Muscle layer of duodenum (tissue), 2 donors: Measurements from ENCODE around the gene MANBA.

Experiments used
- H3K27ac ChIP-seq: one replicate; pipeline ENCODE4 v1.7.0; 2013; ENCODE audit warnings: mild to moderate bottlenecking, low read length
- H3K27me3 ChIP-seq: one replicate; pipeline ENCODE4 v1.7.0; 2013; ENCODE audit warnings: low read depth, mild to moderate bottlenecking, control low read depth, low read length
- H3K36me3 ChIP-seq, 2 donors: one replicate each; pipeline ENCODE4 v1.7.0; 2013; ENCODE audit warnings: low read length in 2 of 2, control low read depth in 1 of 2, mild to moderate bottlenecking in 1 of 2; ENCODE audit not compliant: insufficient read depth in 2 of 2, control insufficient read depth in 1 of 2
- H3K4me1 ChIP-seq, 2 donors: one replicate each; pipeline ENCODE4 v1.7.0; 2013; ENCODE audit warnings: low read length in 2 of 2, mild to moderate bottlenecking in 2 of 2, control low read depth in 1 of 2, moderate library complexity in 1 of 2; ENCODE audit not compliant: insufficient read depth in 2 of 2, control insufficient read depth in 1 of 2
- H3K4me3 ChIP-seq, 2 donors: one replicate each; pipeline ENCODE4 v1.7.0; 2013; ENCODE audit warnings: low read length in 2 of 2, low read depth in 1 of 2, mild to moderate bottlenecking in 1 of 2
- H3K9me3 ChIP-seq, 2 donors: one replicate each; pipeline ENCODE4 v1.7.0; 2013; ENCODE audit warnings: low read length in 2 of 2, control low read depth in 1 of 2, mild to moderate bottlenecking in 1 of 2; ENCODE audit not compliant: control insufficient read depth in 1 of 2
- donor health status: healthy.

Gene MANBA

DNA sequence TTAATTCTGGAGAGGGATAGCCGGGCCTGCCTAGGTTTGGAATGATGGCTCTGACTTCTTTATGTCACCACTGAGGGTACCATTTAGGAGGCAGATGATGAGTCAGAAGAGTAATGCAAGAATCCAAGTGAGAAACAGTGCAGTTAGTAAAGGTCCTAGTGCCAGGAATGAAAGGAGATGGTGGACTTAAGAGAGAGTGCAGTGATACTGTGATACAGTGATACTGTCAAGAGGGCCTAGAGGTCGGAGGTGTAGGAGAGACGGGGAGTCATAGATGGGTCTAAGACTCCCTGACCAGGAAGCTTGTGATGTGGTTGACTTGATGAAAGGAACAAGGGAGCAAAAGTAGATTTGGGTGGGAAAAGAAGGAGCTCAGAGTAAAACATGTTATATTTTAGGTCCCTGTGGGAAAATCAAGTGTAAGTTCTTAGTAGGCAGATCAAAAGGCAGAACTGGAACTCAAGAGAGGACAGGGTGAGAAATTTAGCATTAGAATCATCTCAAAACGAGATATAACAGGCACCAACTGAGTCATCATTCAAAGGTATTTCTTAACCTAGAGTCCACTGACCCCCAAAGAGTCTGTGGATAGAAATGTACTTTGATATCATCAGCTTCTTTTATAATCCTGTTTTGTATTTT, 174.6 kb downstream of the MANBA start:
- Histone ChIP-seq H3K27ac (no peak overlapping the region), H3K27me3 (no peaks in the 10 kb centered on the region), H3K36me3 (peaks cover 60 to 61% of the 10 kb centered on the region in 2 donors), H3K4me1 (no peaks in the 10 kb centered on the region), H3K4me3 (no peak overlapping the region), H3K9me3 (no peaks in the 10 kb centered on the region)

GRCh38 chr4:102585329-102585728, 175.4 kb downstream of the MANBA start:
- H3K9me3 ChIP-seq, result no peaks in the 10 kb centered on the region
- no peaks in the 10 kb centered on the region for H3K27me3 ChIP-seq
- H3K4me3 ChIP-seq, result no peak overlapping the region
- H3K4me1 ChIP-seq, result no peaks in the 10 kb centered on the region
- H3K27ac ChIP-seq, result no peak overlapping the region
- H3K36me3 ChIP-seq, result peaks cover 56 to 59% of the 10 kb centered on the region in 2 donors

GRCh38 chr4:102584091-102584490, 176.7 kb downstream of the MANBA start:
- Histone ChIP-seq H3K9me3 (no peaks in the 10 kb centered on the region), H3K27me3 (no peaks in the 10 kb centered on the region), H3K27ac (no peak overlapping the region), H3K4me1 (no peaks in the 10 kb centered on the region), H3K36me3 (peaks cover 54 to 57% of the 10 kb centered on the region in 2 donors), H3K4me3 (no peak overlapping the region)
